Adrenal gland (tissue), 12 donors: ENCODE data around the gene STXBP2. TPM values are rescaled to one million over a fixed set of nuclear protein-coding genes. Genes with fewer than 3 reads are reported as not detected.
A peak's percentile ranks its signal among the peaks of the same experiment; 100 is the strongest.

Experiments used
- DNase-seq, 7 donors: peaks; one replicate each; pipeline ENCODE4 v3.0.0-alpha.2; 2019 to 2020
- H3K27ac ChIP-seq, 5 donors: fragments of 200-600 bp; sonication (generic) in 4 of 5; 1 replicate in 3 of 5; 2 replicates in 2 of 5; pipeline versions ENCODE4 v1.5.1 to v1.8.0; 2016 to 2020; ENCODE audit warnings: mild to moderate bottlenecking in 1 of 5
- H3K27me3 ChIP-seq: fragments of 200-600 bp; 2 replicates; pipeline ENCODE4 v1.8.0; 2021
- H3K36me3 ChIP-seq, 2 donors: fragments of 200-600 bp; replicated peaks in 1 of 2; 1 replicate in 1 of 2; 2 replicates in 1 of 2; pipeline versions ENCODE4 v1.5.1 to v1.8.0; 2018 to 2022
- H3K4me1 ChIP-seq, 2 donors: fragments of 200-600 bp; replicated peaks in 1 of 2; 1 replicate in 1 of 2; 2 replicates in 1 of 2; pipeline versions ENCODE4 v1.5.1 to v1.8.0; 2018 to 2021
- H3K4me3 ChIP-seq, 4 donors: fragments of 200-600 bp; sonication (generic) in 3 of 4; one replicate each; pipeline ENCODE4 v1.5.1; 2016 to 2018
- H3K9me3 ChIP-seq, 3 donors: fragments of 200-600 bp; sonication (generic) in 1 of 3; replicated peaks in 1 of 3; 1 replicate in 2 of 3; 2 replicates in 1 of 3; pipeline versions ENCODE4 v1.5.1 to v1.8.0; 2016 to 2021
- POLR2A ChIP-seq, 2 donors: fragments of 450-650 bp; IDR thresholded peaks; one replicate each; pipeline ENCODE4 v1.6.1; 2017; ENCODE audit warnings: antibody characterized with exemption in 2 of 2, mild to moderate bottlenecking in 2 of 2, moderate library complexity in 1 of 2
- WGBS, 4 donors: extraction: QIAGEN DNeasy Blood & Tissue Kit in 2 of 4; methylation state at CpG; one replicate each; pipeline versions ENCODE4 v1.1.5 to v1.1.7; 2013 to 2017; 5-methylcytosine and 5-hydroxymethylcytosine counted together
- intact Hi-C, 2 donors: fragments of 100-400 bp; cut with DNase I; formaldehyde crosslinking; loops; one replicate each; pipeline versions ENCODE4 v1.14.1 to v1.15.0; 2022 to 2023
- polyA plus RNA-seq, 3 donors: library from polyadenylated mRNA; stranded (reverse); fragments of 200-250 nt in 2 of 3; fragments of 350-450 nt in 1 of 3; fragmentation: Illumina TruSeq in 1 of 3; extraction: RNeasy Lipid Tissue Mini Kit (QIAGEN cat#74804) in 1 of 3; gene quantifications; one replicate each; pipeline ENCODE4 v1.2.3, GENCODE V29; 2013 to 2014
- total RNA-seq, 9 donors: library from RNA; depleted of rRNA in 4 of 9; stranded (reverse); fragments of >200 nt in 4 of 9; fragments of 120-200 nt in 1 of 9; fragmentation: NEBNext Ultra II Directional in 1 of 9; extraction: Animal tissue kit (Norgen Biotek cat#: 25700) in 1 of 9; gene quantifications; one replicate each; pipeline versions ENCODE4 v1.1.0 to v1.2.4, GENCODE V29; 2013 to 2023
- TF ChIP-seq, protein P1 (sequence below), 6 experiments: fragments of 450-650 bp in 4 of 6; fragments of 200-600 bp in 2 of 6; sonication (generic) in 1 of 6; IDR thresholded peaks; 1 replicate in 5 of 6; 2 replicates in 1 of 6; pipeline versions ENCODE4 v1.5.1 to v1.8.0; 2016 to 2021; ENCODE audit warnings: antibody characterized with exemption in 6 of 6, mild to moderate bottlenecking in 2 of 6, moderate library complexity in 1 of 6
- donor health status: healthy with polysubstance abuse.
- donor health status: Bipolar disorder and iron deficiency.
- donor health status: DM: yes; HTN: yes; CAD: no.
- donor health status: DM: no; HTN: no; CAD: no.
- donor health status: DM: no; HTN: no; CAD: no.
- donor health status: DM: yes; HTN: yes; CAD: no.

STXBP2 gene
- total and polyA plus RNA-seq, 12 donors: 12.2 to 121 (median 40.3) TPM

GRCh38 chr19:7620442-7621412 is 16.2 kb upstream of the STXBP2 start:
- H3K27me3 ChIP-seq: no peaks in the 10 kb centered on the region

GRCh38 chr19:7622933-7623685 is 13.8 kb upstream of the STXBP2 start:
- 81 to 87% (median 83%) methylated on average over 16 of the region's 16 CpGs for WGBS, 4 donors

More at GRCh38 chr19:7620442-7621412, 16.2 kb upstream of the STXBP2 start:
- TF ChIP-seq, protein P1, sequence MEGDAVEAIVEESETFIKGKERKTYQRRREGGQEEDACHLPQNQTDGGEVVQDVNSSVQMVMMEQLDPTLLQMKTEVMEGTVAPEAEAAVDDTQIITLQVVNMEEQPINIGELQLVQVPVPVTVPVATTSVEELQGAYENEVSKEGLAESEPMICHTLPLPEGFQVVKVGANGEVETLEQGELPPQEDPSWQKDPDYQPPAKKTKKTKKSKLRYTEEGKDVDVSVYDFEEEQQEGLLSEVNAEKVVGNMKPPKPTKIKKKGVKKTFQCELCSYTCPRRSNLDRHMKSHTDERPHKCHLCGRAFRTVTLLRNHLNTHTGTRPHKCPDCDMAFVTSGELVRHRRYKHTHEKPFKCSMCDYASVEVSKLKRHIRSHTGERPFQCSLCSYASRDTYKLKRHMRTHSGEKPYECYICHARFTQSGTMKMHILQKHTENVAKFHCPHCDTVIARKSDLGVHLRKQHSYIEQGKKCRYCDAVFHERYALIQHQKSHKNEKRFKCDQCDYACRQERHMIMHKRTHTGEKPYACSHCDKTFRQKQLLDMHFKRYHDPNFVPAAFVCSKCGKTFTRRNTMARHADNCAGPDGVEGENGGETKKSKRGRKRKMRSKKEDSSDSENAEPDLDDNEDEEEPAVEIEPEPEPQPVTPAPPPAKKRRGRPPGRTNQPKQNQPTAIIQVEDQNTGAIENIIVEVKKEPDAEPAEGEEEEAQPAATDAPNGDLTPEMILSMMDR (IDR thresholded peaks at IDR 0.05): no peak
- TF ChIP-seq POLR2A (IDR thresholded peaks at IDR 0.05): no peak
- intact Hi-C loops: no loop called here
- H3K36me3 ChIP-seq: peaks cover 0 to 63% of the 10 kb centered on the region in 2 donors
- no peak overlapping the region for H3K4me3 ChIP-seq
- WGBS, 4 donors: 90 to 94% (median 94%) methylated on average over 25 to 57 of the region's 57 CpGs
- no peaks in the 10 kb centered on the region for H3K9me3 ChIP-seq
- H3K27ac ChIP-seq: peak overlapping the region in 1 of 5 donors; percentile 89
- H3K4me1 ChIP-seq: peaks cover 9 to 18% of the 10 kb centered on the region in 2 donors
- no peak for DNase-seq

DNA sequence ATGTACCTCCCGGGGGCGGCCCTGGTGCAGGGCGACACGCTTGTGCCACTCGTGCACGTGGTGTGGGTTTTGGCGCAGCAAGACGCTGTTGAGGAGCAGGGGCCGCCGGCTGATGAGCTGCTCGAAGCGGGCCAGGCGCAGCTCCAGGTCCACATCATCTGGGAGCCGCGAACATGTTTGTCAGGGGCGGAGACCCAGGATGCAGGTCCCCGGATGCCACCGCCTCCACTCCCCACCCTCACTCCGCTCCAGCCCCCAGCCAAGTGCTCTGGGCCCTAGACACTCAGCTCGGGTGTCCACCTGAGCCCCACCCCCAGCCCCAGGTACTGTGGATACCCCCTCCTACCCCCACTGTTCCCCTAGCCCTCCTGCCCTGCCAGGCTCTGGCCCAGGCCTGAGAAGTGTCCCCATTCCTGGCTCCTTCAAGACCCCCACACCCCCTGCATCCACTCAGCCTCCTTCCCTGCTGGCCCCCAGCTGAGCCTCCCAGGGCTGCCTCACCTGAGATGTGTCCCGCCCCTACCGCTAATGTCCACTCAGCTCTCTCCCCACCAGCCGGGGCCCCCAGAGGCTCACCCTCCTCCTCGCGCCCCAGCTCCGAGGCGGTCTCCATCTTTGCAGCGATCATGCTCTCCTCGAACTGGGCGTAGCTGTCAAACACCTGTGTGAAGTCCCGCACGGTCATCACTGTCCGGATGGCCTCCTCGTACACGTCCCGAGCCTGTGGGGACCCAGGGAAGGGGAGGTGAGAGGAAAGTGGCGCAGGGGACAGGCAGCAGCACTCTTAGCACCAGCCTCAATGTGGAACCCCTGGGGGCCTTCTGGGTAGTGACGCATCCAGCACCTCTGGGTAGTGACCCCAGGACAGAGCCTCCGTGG is 12.9 kb upstream of the STXBP2 start:
- no peak for TF ChIP-seq POLR2A (IDR thresholded peaks at IDR 0.05)
- TF ChIP-seq, protein P1 (IDR thresholded peaks at IDR 0.05): no peak
- Histone ChIP-seq H3K36me3 (peaks cover 0 to 66% of the 10 kb centered on the region in 2 donors), H3K27ac (no peak overlapping the region), H3K4me1 (peaks cover 13 to 22% of the 10 kb centered on the region in 2 donors), H3K27me3 (no peaks in the 10 kb centered on the region), H3K9me3 (no peaks in the 10 kb centered on the region), H3K4me3 (no peak overlapping the region)
- intact Hi-C loops: no loop called here
- 92 to 96% (median 94%) methylated on average over 27 to 39 of the region's 39 CpGs for WGBS, 4 donors
- no peak for DNase-seq

More at GRCh38 chr19:7622933-7623685, 13.8 kb upstream of the STXBP2 start:
- Histone ChIP-seq H3K27ac (no peak overlapping the region), H3K27me3 (no peaks in the 10 kb centered on the region), H3K4me3 (no peak overlapping the region), H3K4me1 (peaks cover 10 to 23% of the 10 kb centered on the region in 2 donors), H3K36me3 (peaks cover 0 to 66% of the 10 kb centered on the region in 2 donors), H3K9me3 (no peaks in the 10 kb centered on the region)
- intact Hi-C loops: no loop called here
- DNase-seq: no peak
- TF ChIP-seq, protein P1 (IDR thresholded peaks at IDR 0.05): no peak
- TF ChIP-seq POLR2A (IDR thresholded peaks at IDR 0.05): no peak
